ENCODE measurements around the gene LASP1NB.
"Not testable (repeated sequence)": the region's sequence is repeated elsewhere in the genome, so short reads cannot be mapped to it uniquely, and the experiment has no call there.

Gene LASP1NB

GRCh38 chr17:38916771-38917170 lies 8.6 kb upstream of the LASP1NB start:
- DNase-seq (ENCODE audit: low read depth in 2 of 3, low spot score in 2 of 3): no peak

GRCh38 chr17:38917259-38917658 lies 8.2 kb upstream of the LASP1NB start:
- no peak for DNase-seq (ENCODE audit: low read depth in 2 of 3, low spot score in 2 of 3)

- no peak for DNase-seq (ENCODE audit: low read depth in 2 of 3, low spot score in 2 of 3)
Observed at GRCh38 chr17:38918129-38918913, 7.1 kb upstream of the LASP1NB start.

GRCh38 chr17:38918916-38919315 lies 6.5 kb upstream of the LASP1NB start:
- no peak for DNase-seq (ENCODE audit: low read depth in 2 of 3, low spot score in 2 of 3)

DNA sequence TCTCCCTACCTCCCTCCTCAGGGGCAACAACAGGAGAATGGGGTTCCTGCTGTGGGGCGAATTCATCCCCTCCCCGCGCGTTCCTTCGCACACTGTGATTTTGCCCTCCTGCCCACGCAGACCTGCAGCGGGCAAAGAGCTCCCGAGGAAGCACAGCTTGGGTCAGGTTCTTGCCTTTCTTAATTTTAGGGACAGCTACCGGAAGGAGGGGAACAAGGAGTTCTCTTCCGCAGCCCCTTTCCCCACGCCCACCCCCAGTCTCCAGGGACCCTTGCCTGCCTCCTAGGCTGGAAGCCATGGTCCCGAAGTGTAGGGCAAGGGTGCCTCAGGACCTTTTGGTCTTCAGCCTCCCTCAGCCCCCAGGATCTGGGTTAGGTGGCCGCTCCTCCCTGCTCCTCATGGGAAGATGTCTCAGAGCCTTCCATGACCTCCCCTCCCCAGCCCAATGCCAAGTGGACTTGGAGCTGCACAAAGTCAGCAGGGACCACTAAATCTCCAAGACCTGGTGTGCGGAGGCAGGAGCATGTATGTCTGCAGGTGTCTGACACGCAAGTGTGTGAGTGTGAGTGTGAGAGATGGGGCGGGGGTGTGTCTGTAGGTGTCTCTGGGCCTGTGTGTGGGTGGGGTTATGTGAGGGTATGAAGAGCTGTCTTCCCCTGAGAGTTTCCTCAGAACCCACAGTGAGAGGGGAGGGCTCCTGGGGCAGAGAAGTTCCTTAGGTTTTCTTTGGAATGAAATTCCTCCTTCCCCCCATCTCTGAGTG lies 5.9 kb upstream of the LASP1NB start:
- no peak for DNase-seq (ENCODE audit: low read depth in 2 of 3, low spot score in 2 of 3)

DNA sequence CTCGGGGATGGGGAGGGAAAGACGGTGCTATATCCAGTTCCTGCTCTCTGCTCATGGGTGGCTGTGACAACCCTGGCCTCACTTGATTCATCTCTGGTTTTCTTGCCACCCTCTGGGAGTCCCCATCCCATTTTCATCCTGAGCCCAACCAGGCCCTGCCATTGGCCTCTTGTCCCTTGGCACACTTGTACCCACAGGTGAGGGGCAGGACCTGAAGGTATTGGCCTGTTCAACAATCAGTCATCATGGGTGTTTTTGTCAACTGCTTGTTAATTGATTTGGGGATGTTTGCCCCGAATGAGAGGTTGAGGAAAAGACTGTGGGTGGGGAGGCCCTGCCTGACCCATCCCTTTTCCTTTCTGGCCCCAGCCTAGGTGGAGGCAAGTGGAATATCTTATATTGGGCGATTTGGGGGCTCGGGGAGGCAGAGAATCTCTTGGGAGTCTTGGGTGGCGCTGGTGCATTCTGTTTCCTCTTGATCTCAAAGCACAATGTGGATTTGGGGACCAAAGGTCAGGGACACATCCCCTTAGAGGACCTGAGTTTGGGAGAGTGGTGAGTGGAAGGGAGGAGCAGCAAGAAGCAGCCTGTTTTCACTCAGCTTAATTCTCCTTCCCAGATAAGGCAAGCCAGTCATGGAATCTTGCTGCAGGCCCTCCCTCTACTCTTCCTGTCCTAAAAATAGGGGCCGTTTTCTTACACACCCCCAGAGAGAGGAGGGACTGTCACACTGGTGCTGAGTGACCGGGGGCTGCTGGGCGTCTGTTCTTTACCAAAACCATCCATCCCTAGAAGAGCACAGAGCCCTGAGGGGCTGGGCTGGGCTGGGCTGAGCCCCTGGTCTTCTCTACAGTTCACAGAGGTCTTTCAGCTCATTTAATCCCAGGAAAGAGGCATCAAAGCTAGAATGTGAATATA lies 4.8 kb upstream of the LASP1NB start:
- no peak for DNase-seq (ENCODE audit: low read depth in 2 of 3, low spot score in 2 of 3)

DNA sequence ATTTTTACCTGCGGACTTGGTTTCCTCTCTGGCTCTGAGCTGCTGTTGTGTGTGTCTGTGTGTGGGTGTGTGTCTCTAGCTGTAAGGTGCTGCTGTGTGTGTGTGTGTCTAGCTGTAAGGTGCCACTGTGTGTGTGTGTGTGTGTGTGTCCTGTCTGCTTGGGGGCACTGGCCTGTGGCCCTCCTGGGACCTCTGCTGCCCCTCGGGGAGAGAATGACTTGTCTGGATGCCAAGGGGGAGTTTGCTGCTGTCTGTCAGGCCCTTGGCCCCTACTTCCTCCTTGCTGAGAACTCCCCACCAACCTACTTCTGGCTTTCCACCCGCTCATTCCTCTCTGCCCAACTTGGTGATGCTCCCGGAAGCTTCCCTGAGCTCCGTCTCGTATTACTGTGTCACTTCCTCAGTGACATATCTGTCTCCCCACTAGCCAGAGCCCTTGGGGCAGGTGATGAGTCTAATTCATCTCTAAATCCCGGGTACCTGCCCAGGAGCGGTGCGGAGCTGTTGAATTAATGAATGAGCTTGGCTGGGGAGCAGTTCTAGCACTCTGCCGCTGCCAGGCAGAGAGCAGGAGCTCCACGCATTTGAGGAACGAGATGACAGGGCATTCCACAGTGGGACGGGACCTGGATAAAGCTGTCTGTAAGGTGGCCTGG lies 3.5 kb upstream of the LASP1NB start:
- no peak for DNase-seq (ENCODE audit: low read depth in 2 of 3, low spot score in 2 of 3)

GRCh38 chr17:38922538-38923297 lies 2.7 kb upstream of the LASP1NB start:
- no peak for DNase-seq (ENCODE audit: low read depth in 2 of 3, low spot score in 2 of 3)

GRCh38 chr17:38926293-38927070 lies 1.1 kb downstream of the LASP1NB start:
- peak in 2 of 3 donors; percentile 65 to 85 for DNase-seq (ENCODE audit: low read depth in 2 of 3, low spot score in 2 of 3)

DNA sequence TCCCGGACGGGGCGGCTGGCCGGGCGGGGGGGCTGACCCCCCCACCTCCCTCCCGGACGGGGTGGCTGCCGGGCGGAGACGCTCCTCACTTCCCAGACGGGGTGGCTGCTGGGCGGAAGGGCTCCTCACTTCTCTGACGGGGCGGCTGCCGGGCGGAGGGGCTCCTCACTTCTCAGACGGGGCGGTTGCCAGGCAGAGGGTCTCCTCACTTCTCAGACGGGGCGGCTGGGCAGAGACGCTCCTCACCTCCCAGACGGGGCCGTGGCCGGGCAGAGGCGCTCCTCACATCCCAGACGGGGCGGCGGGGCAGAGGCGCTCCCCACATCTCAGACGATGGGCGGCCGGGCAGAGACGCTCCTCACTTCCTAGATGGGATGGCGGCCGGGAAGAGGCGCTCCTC lies 5.4 kb downstream of the LASP1NB start:
- DNase-seq (ENCODE audit: low read depth in 2 of 3, low spot score in 2 of 3): not testable (repeated sequence)

DNA sequence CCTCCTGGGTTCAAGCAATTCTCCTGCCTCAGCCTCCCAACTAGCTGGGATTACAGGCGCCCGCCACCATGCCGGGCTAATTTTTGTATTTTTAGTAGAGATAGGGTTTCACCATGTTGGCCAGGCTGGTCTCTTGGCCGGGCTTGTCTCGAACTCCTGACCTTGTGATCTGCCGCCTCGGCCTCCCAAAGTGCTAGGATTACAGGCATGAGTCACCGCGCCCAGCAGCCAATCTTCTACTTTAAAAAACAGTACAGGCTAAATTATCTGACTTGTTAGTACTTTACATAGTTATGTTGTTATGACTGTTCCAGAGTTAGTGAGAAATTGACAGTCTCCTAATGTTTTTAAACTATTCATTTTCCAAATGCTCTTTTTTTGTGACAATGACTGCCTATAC lies 8.5 kb downstream of the LASP1NB start:
- not testable (repeated sequence) for DNase-seq (ENCODE audit: low read depth in 2 of 3, low spot score in 2 of 3)

GRCh38 chr17:38939987-38940386 lies 14.6 kb downstream of the LASP1NB start:
- DNase-seq (ENCODE audit: low read depth in 2 of 3, low spot score in 2 of 3): no peak

GRCh38 chr17:38940404-38940803 lies 15.0 kb downstream of the LASP1NB start:
- no peak for DNase-seq (ENCODE audit: low read depth in 2 of 3, low spot score in 2 of 3)

- DNase-seq (ENCODE audit: low read depth in 2 of 3, low spot score in 2 of 3): no peak
Observed at GRCh38 chr17:38942696-38943334, 17.4 kb downstream of the LASP1NB start.

- peak in 1 of 3 donors; percentile 22 for DNase-seq (ENCODE audit: low read depth in 2 of 3, low spot score in 2 of 3)
Observed at GRCh38 chr17:38943607-38944006, 18.2 kb downstream of the LASP1NB start.

DNA sequence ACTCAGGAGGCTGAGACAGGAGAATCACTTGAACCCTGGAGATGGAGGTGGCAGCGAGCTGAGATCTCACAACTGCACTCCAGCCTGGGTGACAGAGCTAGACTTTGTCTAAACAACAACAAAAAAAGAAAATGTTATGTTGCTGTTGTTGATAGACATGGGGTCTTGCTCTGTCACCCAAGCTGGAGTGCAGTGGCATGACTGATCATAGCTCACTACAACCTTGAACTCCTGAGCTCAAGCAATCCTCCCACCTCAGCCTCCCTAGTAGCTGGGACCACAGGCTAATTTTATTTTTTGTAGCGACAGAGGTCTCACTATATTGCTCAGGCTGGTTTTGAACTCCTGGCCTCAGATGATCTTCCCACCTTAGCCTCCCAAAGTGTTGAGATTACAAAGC lies 21.8 kb downstream of the LASP1NB start:
- DNase-seq (ENCODE audit: low read depth in 2 of 3, low spot score in 2 of 3): no peak

- DNase-seq (ENCODE audit: low read depth in 2 of 3, low spot score in 2 of 3): not testable (repeated sequence)
Observed at GRCh38 chr17:38953800-38954199, 28.4 kb downstream of the LASP1NB start.

GRCh38 chr17:38958326-38958725 lies 32.9 kb downstream of the LASP1NB start:
- DNase-seq (ENCODE audit: low read depth in 2 of 3, low spot score in 2 of 3): no peak

All from hematopoietic multipotent progenitor cell (in vitro differentiated cells).